ENCODE data around the gene HTR1B.

The HTR1B gene

GRCh38 chr6:77464495-77464867, 1.2 kb upstream of the HTR1B start:
- DNase-seq (ENCODE audit: insufficient read length, low spot score) (no peak), FAIRE-seq (no peak)
- no peak for TF ChIP-seq POLR2A (IDR thresholded peaks at IDR 0.05; ENCODE audit: low read depth, low read length)

GRCh38 chr6:77463861-77464494, 687 bp upstream of the HTR1B start:
- DNase-seq (ENCODE audit: insufficient read length, low spot score) (no peak), FAIRE-seq (no peak)
- TF ChIP-seq POLR2A (IDR thresholded peaks at IDR 0.05; ENCODE audit: low read depth, low read length), result no peak

GRCh38 chr6:77462359-77463307, 658 bp downstream of the HTR1B start:
- FAIRE-seq, result no peak
- TF ChIP-seq POLR2A (IDR thresholded peaks at IDR 0.05; ENCODE audit: low read depth, low read length), result no peak
- DNase-seq (ENCODE audit: insufficient read length, low spot score), result no peak

GRCh38 chr6:77461796-77462195, 1.5 kb downstream of the HTR1B start:
- no peak for TF ChIP-seq POLR2A (IDR thresholded peaks at IDR 0.05; ENCODE audit: low read depth, low read length)
- DNase-seq (ENCODE audit: insufficient read length, low spot score) (no peak), FAIRE-seq (no peak)

- no peak for FAIRE-seq
- DNase-seq (ENCODE audit: insufficient read length, low spot score), result no peak
- no peak for TF ChIP-seq POLR2A (IDR thresholded peaks at IDR 0.05; ENCODE audit: low read depth, low read length)
Measured at GRCh38 chr6:77458421-77458820, 4.9 kb downstream of the HTR1B start.

GRCh38 chr6:77457720-77458349, 5.5 kb downstream of the HTR1B start:
- DNase-seq (ENCODE audit: insufficient read length, low spot score) (peak; percentile 53), FAIRE-seq (peak; percentile 98)
- no peak for TF ChIP-seq POLR2A (IDR thresholded peaks at IDR 0.05; ENCODE audit: low read depth, low read length)

GRCh38 chr6:77456531-77457248, 6.6 kb downstream of the HTR1B start:
- FAIRE-seq (peak; percentile 99), DNase-seq (ENCODE audit: insufficient read length, low spot score) (peak; percentile 42)
- TF ChIP-seq POLR2A (IDR thresholded peaks at IDR 0.05; ENCODE audit: low read depth, low read length), result no peak

GRCh38 chr6:77455271-77455670, 8.0 kb downstream of the HTR1B start:
- DNase-seq (ENCODE audit: insufficient read length, low spot score) (no peak), FAIRE-seq (no peak)
- TF ChIP-seq POLR2A (IDR thresholded peaks at IDR 0.05; ENCODE audit: low read depth, low read length), result no peak

GRCh38 chr6:77454386-77454785, 8.9 kb downstream of the HTR1B start:
- FAIRE-seq (no peak), DNase-seq (ENCODE audit: insufficient read length, low spot score) (no peak)

GRCh38 chr6:77451466-77451865, 11.8 kb downstream of the HTR1B start:
- TF ChIP-seq POLR2A (IDR thresholded peaks at IDR 0.05; ENCODE audit: low read depth, low read length), result no peak
- DNase-seq (ENCODE audit: insufficient read length, low spot score) (no peak), FAIRE-seq (no peak)

More at GRCh38 chr6:77454386-77454785, 8.9 kb downstream of the HTR1B start:
- no peak for TF ChIP-seq POLR2A (IDR thresholded peaks at IDR 0.05; ENCODE audit: low read depth, low read length)

GRCh38 chr6:77450924-77451323, 12.4 kb downstream of the HTR1B start:
- DNase-seq (ENCODE audit: insufficient read length, low spot score), result no peak
- no peak for TF ChIP-seq POLR2A (IDR thresholded peaks at IDR 0.05; ENCODE audit: low read depth, low read length)
- FAIRE-seq, result no peak

GRCh38 chr6:77448546-77448945, 14.7 kb downstream of the HTR1B start:
- no peak for TF ChIP-seq POLR2A (IDR thresholded peaks at IDR 0.05; ENCODE audit: low read depth, low read length)
- no peak for DNase-seq (ENCODE audit: insufficient read length, low spot score)
- no peak for FAIRE-seq

- TF ChIP-seq POLR2A (IDR thresholded peaks at IDR 0.05; ENCODE audit: low read depth, low read length), result no peak
- DNase-seq (ENCODE audit: insufficient read length, low spot score), result no peak
- FAIRE-seq, result peak; percentile 23
Measured at GRCh38 chr6:77447254-77447653, 16.0 kb downstream of the HTR1B start.

- no peak for TF ChIP-seq POLR2A (IDR thresholded peaks at IDR 0.05; ENCODE audit: low read depth, low read length)
- DNase-seq (ENCODE audit: insufficient read length, low spot score) (no peak), FAIRE-seq (no peak)
Measured at GRCh38 chr6:77446249-77446648, 17.0 kb downstream of the HTR1B start.

Data from H54 (cell line).